DND-41 (cell line): ENCODE data around the gene C2CD2L.
A peak's percentile ranks its signal among the peaks of the same experiment; 100 is the strongest.

Source experiments
- EZH2 ChIP-seq: IDR thresholded peaks from 3 replicates; pipeline ENCODE4 v1.6.1; 2012; ENCODE audit warnings: borderline replicate concordance, low read depth, mild to moderate bottlenecking, moderate library complexity, low read length, inconsistent platforms; ENCODE audit not compliant: severe bottlenecking
- TF ChIP-seq, protein P1 (sequence below): IDR thresholded peaks from 2 replicates; pipeline ENCODE4 v1.5.1; 2012; ENCODE audit warnings: borderline replicate concordance, low read length, moderate library complexity, mild to moderate bottlenecking; ENCODE audit not compliant: poor library complexity, severe bottlenecking; ENCODE audit errors: extremely low read depth

DNA sequence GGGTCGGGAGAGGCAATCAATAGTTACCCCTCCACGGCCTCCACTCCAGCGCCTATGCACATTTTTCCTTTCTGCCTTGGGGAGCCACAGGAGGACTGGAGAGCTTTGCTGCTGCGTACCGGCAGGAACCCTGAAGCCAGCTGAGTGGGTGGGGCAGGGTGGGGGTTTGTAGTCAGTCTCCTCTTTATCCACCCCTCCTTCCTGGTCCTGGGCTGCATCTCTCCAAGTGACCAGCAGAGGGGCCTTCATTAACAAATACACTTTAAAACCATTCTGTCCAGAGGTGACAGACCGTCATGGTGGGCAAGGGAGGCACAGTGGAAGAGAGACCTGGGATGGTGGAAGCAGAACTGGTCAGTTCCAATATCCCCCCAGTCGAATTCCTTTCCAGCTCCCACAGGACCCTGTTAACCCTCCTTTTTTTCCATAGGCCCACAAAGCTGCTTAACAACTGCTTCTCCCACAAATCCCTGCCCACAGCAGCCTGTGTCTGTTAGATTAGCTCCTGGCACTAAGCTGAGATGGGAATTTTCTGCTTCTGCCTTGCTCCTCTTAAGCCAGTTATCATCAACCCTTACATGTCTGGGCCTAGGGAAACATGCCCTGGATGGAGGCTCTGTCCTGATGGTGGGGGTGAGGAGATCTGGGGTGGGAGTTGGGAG lies 37.8 kb downstream of the C2CD2L start:
- TF ChIP-seq, protein P1, sequence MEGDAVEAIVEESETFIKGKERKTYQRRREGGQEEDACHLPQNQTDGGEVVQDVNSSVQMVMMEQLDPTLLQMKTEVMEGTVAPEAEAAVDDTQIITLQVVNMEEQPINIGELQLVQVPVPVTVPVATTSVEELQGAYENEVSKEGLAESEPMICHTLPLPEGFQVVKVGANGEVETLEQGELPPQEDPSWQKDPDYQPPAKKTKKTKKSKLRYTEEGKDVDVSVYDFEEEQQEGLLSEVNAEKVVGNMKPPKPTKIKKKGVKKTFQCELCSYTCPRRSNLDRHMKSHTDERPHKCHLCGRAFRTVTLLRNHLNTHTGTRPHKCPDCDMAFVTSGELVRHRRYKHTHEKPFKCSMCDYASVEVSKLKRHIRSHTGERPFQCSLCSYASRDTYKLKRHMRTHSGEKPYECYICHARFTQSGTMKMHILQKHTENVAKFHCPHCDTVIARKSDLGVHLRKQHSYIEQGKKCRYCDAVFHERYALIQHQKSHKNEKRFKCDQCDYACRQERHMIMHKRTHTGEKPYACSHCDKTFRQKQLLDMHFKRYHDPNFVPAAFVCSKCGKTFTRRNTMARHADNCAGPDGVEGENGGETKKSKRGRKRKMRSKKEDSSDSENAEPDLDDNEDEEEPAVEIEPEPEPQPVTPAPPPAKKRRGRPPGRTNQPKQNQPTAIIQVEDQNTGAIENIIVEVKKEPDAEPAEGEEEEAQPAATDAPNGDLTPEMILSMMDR, result peak; percentile 40
- no peak for TF ChIP-seq EZH2
